Thymus (tissue), 11 donors: ENCODE measurements around the gene CCM2L. TPM values are rescaled to one million over a fixed set of nuclear protein-coding genes. Genes with fewer than 3 reads are reported as not detected.

Source experiments
- DNase-seq, 9 donors: peaks; one replicate each; pipeline ENCODE4 v3.0.0-alpha.2; 2013; ENCODE audit warnings: low spot score in 9 of 9, low read depth in 6 of 9, missing footprints in 1 of 9
- H3K27ac ChIP-seq, 2 donors: one replicate each; pipeline ENCODE4 v1.5.1; 2013; ENCODE audit warnings: control low read depth in 1 of 2, low read depth in 1 of 2, low read length in 1 of 2, mild to moderate bottlenecking in 1 of 2, moderate library complexity in 1 of 2
- H3K27me3 ChIP-seq, 2 donors: one replicate each; pipeline ENCODE4 v1.5.1; 2013; ENCODE audit warnings: low read length in 1 of 2; ENCODE audit not compliant: control insufficient read depth in 2 of 2, insufficient read depth in 1 of 2
- H3K36me3 ChIP-seq, 2 donors: one replicate each; pipeline ENCODE4 v1.5.1; 2013; ENCODE audit warnings: low read length in 1 of 2, mild to moderate bottlenecking in 1 of 2, moderate library complexity in 1 of 2; ENCODE audit not compliant: control insufficient read depth in 2 of 2, insufficient read depth in 2 of 2
- H3K4me1 ChIP-seq, 2 donors: one replicate each; pipeline ENCODE4 v1.5.1; 2013; ENCODE audit warnings: low read length in 2 of 2; ENCODE audit not compliant: control insufficient read depth in 2 of 2, insufficient read depth in 2 of 2
- H3K4me3 ChIP-seq, 2 donors: one replicate each; pipeline ENCODE4 v1.5.1; 2013; ENCODE audit warnings: low read length in 2 of 2, control low read depth in 1 of 2, mild to moderate bottlenecking in 1 of 2
- H3K9me3 ChIP-seq, 2 donors: one replicate each; pipeline ENCODE4 v1.5.1; 2013; ENCODE audit warnings: low read length in 1 of 2, mild to moderate bottlenecking in 1 of 2; ENCODE audit not compliant: control insufficient read depth in 2 of 2, insufficient read depth in 1 of 2
- WGBS: extraction: QIAGEN DNeasy Blood & Tissue Kit; methylation state at CpG from one replicate; pipeline ENCODE4 v1.1.7; 2013; 5-methylcytosine and 5-hydroxymethylcytosine counted together
- polyA plus RNA-seq: library from polyadenylated mRNA; stranded (reverse); fragments of 200-250 nt; gene quantifications from one replicate; pipeline ENCODE4 v1.2.3, GENCODE V29; 2013
- total RNA-seq: library from RNA; stranded (reverse); fragments of 120-200 nt; gene quantifications from one replicate; pipeline ENCODE4 v1.2.4, GENCODE V29; 2013
- donor health status: healthy.

CCM2L gene
- total and polyA plus RNA-seq, 2 donors: 0.76 to 3.3 TPM

DNA sequence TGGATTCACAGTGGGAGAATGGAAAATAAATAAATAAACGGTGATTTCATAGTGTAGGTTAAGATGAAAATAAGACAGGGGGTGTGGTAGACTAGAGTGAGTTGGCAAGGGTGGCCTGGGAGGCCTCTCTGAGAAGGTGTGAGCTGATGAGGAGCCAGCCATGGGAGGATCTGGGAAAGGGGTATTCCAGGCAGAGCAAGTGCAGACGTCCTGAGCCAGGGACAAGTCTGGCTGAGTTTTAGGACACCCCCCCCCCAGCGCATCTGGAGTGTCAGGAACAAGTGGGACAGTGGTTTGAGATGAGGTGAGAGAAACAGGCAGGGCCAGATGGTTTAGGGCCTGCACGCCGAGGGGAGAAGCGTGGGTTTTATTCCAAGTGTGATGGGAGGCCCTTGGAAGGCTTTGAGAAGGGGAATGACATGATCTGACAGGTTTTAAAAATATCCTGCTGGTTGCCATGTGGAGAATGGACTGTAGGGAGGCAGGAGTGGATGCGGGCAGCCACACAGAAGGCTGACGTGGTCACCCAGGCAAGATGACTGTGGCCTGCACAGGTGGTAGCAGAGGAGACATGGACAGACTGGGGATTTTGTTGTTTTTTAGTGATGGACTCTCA is 21.1 kb upstream of the CCM2L start:
- WGBS: 94% methylated on average over 8 of the region's 8 CpGs
- no peaks in the 10 kb centered on the region for H3K9me3 ChIP-seq
- H3K4me1 ChIP-seq: no peaks in the 10 kb centered on the region
- no peak for DNase-seq
- H3K27ac ChIP-seq: no peak overlapping the region
- H3K4me3 ChIP-seq: no peak overlapping the region
- peaks cover 3 to 18% of the 10 kb centered on the region in 2 donors for H3K27me3 ChIP-seq
- H3K36me3 ChIP-seq: no peaks in the 10 kb centered on the region

DNA sequence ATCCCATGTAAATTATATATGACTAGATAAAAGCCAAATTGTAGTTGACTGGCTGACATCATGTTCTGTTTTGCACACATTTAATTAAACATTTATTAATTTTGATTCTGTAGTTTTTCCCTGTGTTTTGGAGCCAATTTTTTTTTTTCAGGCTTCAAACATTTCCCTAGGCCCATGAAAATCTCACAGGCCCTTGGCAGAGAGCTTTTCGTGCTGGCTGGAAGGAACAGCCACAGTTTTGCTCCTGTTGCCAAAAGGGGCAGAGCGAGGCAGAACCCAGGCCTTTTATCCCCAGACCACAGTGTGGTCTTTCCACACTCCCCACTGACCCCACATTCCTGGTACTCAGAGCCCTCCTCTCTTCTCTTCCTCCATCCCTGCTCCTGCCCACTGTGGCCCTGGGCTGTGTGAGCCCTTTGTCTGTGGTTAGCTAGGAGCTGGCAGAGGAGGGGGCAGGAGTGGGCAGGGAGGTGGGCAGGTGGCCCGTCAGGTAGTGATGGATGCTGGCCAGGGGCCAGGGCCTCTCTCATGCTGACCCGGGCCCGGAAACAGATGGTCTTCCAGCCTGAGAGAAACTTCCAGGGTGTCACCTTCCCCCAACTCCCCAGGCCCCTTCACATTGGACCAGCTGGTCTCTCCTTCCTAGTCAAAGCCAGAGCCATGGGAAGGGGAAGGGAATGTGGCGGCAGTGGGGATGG is 19.4 kb upstream of the CCM2L start:
- Histone ChIP-seq H3K36me3 (no peaks in the 10 kb centered on the region), H3K27me3 (peaks cover 20 to 34% of the 10 kb centered on the region in 2 donors), H3K27ac (no peak overlapping the region), H3K4me3 (no peak overlapping the region), H3K9me3 (no peaks in the 10 kb centered on the region), H3K4me1 (no peaks in the 10 kb centered on the region)
- no peak for DNase-seq
- WGBS: 79% methylated on average over 6 of the region's 6 CpGs

DNA sequence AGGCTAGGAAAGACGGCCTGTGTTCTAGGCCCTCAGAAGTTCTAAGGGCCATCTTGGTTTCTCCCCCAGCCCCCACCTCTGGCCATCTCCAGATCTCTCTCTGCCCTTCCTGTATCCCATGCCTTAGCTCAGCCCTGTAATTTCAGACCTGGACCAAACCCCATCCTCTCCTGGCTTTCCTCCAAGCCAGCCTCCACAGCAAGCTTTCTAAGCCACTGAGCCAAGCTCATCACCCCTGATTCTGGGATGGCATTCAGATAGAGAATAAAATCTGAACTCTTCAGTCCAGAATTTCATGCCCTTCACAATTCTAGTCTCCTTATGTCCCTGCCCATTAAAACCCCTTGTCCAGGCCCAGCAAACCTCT is 18.9 kb upstream of the CCM2L start:
- Histone ChIP-seq H3K4me3 (no peak overlapping the region), H3K27me3 (peaks cover 21 to 38% of the 10 kb centered on the region in 2 donors), H3K9me3 (no peaks in the 10 kb centered on the region), H3K27ac (no peak overlapping the region), H3K36me3 (no peaks in the 10 kb centered on the region), H3K4me1 (no peaks in the 10 kb centered on the region)
- DNase-seq: no peak
- whole genome bisulfite sequencing: 87% methylated on average over 1 of the region's 1 CpG

DNA sequence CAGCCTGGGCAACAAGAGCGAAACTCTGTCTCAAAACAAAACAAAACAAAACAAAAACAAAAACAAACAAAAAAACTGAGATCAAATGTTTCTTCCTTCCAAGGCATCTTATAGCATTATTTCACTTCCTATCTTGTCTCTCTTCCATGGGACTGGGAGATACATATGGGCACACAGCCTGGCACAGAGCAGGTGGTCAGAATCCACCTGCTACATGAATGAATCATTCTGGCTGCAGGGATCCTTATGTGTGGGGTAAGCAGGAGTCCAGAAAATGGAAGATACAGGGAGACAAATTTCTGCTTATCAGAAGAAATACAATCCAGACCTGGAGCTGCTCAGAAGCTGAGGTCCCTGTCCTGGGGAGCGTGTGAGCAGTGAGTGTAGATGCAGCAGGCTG is 18.2 kb upstream of the CCM2L start:
- Histone ChIP-seq H3K27me3 (peaks cover 21 to 40% of the 10 kb centered on the region in 2 donors), H3K4me3 (no peak overlapping the region), H3K36me3 (no peaks in the 10 kb centered on the region), H3K27ac (no peak overlapping the region), H3K9me3 (no peaks in the 10 kb centered on the region), H3K4me1 (no peaks in the 10 kb centered on the region)
- 98% methylated on average over 2 of the region's 2 CpGs for WGBS
- DNase-seq: no peak

DNA sequence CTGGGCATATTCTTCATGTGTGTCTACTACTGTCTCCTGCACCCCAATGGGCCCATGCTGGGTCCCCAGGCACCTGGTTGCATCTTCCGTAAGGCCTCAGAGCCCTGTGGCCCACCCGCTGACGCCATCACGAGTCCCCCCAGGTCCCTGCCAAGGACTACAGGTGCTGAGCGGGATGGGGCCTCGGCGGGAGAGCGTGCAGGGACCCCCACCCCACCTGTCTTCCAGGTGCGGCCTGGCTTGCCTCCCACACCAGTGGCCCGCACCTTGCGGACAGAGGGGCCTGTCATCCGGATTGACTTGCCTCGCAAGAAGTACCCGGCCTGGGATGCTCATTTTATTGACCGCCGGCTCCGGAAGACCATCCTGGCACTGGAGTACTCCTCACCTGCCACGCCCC is 13.2 kb upstream of the CCM2L start:
- H3K27me3 ChIP-seq: peaks cover 21 to 43% of the 10 kb centered on the region in 2 donors
- 97% methylated on average over 18 of the region's 18 CpGs for WGBS
- no peaks in the 10 kb centered on the region for H3K9me3 ChIP-seq
- no peak for DNase-seq
- H3K27ac ChIP-seq: no peak overlapping the region
- no peak overlapping the region for H3K4me3 ChIP-seq
- no peaks in the 10 kb centered on the region for H3K36me3 ChIP-seq
- no peaks in the 10 kb centered on the region for H3K4me1 ChIP-seq

DNA sequence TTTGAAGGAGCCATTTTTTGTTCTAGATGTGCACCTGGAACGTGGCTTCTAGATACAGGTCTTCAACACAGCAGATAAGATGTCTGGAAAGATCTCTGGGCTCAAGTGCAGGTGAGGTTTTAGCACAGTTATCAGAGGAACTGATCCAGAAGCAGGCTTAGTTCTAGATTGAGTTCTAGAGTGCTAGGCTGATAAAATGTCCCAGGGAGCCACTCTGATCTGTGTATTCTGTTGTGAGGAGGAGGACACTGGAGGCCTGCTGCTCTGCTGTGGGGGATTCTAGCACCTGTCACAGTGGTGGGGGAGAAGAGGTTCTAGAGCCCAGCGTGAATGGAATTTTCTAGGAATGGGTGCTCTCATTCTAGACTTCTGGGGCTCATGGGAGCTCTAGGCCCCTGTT is 12.0 kb upstream of the CCM2L start:
- H3K27me3 ChIP-seq: peaks cover 21 to 34% of the 10 kb centered on the region in 2 donors

DNA sequence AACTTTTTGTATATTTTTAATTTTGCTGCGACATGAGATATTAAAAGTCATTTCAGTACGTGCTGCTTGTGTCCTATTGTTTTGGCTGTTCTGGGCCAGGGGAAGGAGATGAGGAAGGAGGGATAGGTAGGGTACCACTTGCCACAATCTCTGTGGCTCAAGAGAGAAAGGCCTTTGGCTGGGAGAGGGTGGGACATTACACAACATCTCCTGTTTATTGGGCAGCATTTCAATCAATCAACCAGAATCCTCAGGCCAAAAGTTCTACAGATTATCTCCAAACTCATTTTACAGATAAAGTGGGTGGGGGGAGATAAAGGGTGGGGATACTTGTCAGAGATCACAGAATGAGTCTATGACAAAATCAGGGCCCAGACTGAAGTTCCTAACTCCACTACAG is 6.9 kb upstream of the CCM2L start:
- WGBS: 92% methylated on average over 2 of the region's 2 CpGs
- no peaks in the 10 kb centered on the region for H3K9me3 ChIP-seq
- peaks cover 0 to 3% of the 10 kb centered on the region in 2 donors for H3K27me3 ChIP-seq
- no peak overlapping the region for H3K4me3 ChIP-seq
- no peaks in the 10 kb centered on the region for H3K4me1 ChIP-seq
- no peak overlapping the region for H3K27ac ChIP-seq
- no peak for DNase-seq
- no peaks in the 10 kb centered on the region for H3K36me3 ChIP-seq

More for the DNA sequence above, 12.0 kb upstream of the CCM2L start:
- no peaks in the 10 kb centered on the region for H3K36me3 ChIP-seq
- H3K4me1 ChIP-seq: no peaks in the 10 kb centered on the region
- no peak overlapping the region for H3K27ac ChIP-seq
- 80% methylated on average over 2 of the region's 2 CpGs for WGBS
- DNase-seq: no peak
- no peaks in the 10 kb centered on the region for H3K9me3 ChIP-seq
- H3K4me3 ChIP-seq: no peak overlapping the region

DNA sequence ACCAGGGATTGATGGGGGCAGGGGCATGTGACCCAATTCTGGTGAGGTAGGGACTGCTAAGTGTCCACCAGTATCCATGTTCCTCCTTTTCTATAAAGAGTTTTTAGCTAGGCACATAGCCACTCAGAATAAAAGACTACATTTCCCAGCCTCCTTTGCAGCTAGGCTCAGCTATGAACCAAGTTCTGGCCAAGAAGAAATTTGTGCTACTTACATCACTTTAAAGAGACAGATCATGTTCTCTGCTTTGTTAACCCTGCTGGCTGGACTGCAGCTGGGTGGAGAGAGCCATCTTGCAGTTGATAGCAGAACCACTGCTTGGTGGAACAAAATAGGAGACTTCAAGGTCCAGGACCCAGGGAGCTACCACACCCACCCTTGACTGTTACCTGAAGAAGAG is 5.3 kb upstream of the CCM2L start:
- H3K36me3 ChIP-seq: no peaks in the 10 kb centered on the region
- no peaks in the 10 kb centered on the region for H3K4me1 ChIP-seq
- no peaks in the 10 kb centered on the region for H3K9me3 ChIP-seq
- H3K27ac ChIP-seq: no peak overlapping the region
- no peak overlapping the region for H3K4me3 ChIP-seq
- DNase-seq: no peak
- peaks cover 0 to 3% of the 10 kb centered on the region in 2 donors for H3K27me3 ChIP-seq

DNA sequence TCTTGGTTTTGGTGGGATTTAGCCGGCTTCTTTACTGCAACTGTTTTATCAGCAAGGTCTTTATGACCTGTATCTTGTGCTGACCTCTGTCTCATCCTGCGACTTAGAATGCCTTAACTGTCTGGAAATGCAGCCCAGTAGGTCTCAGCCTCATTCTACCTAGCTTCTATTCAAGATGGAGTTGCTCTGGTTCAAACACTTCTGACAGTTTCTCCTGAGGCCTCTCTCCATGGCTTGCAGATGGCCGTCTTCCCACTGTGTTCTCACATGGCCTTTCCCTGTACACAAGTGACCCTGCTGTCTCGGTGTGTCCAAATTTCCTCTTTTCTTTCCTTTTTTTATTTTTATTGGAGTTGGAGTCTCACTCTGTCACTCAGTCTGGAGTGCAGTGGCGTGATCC is 4.2 kb upstream of the CCM2L start:
- H3K9me3 ChIP-seq: no peaks in the 10 kb centered on the region
- H3K36me3 ChIP-seq: no peaks in the 10 kb centered on the region
- 98% methylated on average over 5 of the region's 5 CpGs for WGBS
- no peak overlapping the region for H3K4me3 ChIP-seq
- no peak for DNase-seq
- H3K27ac ChIP-seq: no peak overlapping the region
- no peaks in the 10 kb centered on the region for H3K4me1 ChIP-seq
- H3K27me3 ChIP-seq: peaks cover 0 to 6% of the 10 kb centered on the region in 2 donors
